HG02610 (cell line): ENCODE data around the gene TRIM14.
"Not testable (repeated sequence)": the region's sequence is repeated elsewhere in the genome, so short reads cannot be mapped to it uniquely, and the experiment has no call there.

ENCODE experiments used
- ATAC-seq: cut with Tn5 transposase; IDR thresholded peaks from one replicate; pipeline ENCODE4 v1.9.1; 2021; ENCODE audit warnings: mild to moderate bottlenecking, moderate library complexity; ENCODE audit not compliant: unreplicated experiment

The TRIM14 gene

DNA sequence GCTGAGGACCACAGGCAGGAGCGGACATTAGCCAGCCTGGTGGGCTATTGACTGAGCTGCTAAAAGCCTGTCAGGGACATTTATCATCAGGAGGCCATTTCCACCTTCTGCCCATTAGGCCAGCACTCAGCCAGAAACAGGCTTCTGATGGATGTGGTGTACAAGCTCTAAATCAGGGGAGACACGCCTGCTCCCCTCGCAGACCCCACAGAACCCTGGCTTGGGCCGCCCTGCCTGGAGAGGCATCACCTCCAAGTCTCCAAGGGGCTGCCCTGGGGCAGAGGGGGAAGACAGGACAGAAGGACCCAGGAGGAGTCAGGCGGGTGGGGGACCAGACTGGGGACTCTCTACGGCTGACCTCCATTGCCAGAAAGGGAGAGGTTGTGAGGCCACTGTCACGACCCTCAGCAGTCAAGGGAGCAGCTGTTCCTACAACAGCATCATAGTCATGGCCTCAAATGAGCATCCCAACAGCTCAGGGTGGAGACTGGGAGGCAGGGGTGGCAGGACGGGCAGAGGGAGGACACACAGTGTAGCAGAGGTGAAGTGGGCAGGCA, 24.0 kb upstream of the TRIM14 start:
- ATAC-seq: no peak

GRCh38 chr9:98142182-98142907, 23.3 kb upstream of the TRIM14 start:
- ATAC-seq: no peak

DNA sequence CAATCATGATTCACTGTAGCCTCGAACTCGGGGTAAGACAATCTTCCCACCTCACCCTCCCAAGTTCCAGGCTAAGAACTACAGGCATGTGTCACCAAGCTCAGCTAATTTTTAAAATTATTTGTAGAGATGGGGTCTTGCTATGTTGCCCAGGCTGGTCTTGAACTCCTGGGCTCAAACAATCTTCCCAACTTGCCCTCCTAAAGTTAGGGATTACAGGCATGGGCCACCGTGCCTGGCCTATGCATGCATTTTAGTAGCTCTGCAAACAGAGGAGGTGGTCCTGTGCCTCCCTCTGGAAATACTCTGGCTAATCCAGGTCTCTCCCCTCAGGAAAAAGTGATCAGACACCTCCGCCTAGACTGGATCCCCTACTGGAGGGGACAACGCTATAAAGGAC, 21.5 kb upstream of the TRIM14 start:
- ATAC-seq: no peak

GRCh38 chr9:98136489-98136888, 17.5 kb upstream of the TRIM14 start:
- ATAC-seq: no peak

- no peak for ATAC-seq
Measured at GRCh38 chr9:98135938-98136337, 16.9 kb upstream of the TRIM14 start.

- ATAC-seq: no peak
Measured at GRCh38 chr9:98135558-98135934, 16.5 kb upstream of the TRIM14 start.

DNA sequence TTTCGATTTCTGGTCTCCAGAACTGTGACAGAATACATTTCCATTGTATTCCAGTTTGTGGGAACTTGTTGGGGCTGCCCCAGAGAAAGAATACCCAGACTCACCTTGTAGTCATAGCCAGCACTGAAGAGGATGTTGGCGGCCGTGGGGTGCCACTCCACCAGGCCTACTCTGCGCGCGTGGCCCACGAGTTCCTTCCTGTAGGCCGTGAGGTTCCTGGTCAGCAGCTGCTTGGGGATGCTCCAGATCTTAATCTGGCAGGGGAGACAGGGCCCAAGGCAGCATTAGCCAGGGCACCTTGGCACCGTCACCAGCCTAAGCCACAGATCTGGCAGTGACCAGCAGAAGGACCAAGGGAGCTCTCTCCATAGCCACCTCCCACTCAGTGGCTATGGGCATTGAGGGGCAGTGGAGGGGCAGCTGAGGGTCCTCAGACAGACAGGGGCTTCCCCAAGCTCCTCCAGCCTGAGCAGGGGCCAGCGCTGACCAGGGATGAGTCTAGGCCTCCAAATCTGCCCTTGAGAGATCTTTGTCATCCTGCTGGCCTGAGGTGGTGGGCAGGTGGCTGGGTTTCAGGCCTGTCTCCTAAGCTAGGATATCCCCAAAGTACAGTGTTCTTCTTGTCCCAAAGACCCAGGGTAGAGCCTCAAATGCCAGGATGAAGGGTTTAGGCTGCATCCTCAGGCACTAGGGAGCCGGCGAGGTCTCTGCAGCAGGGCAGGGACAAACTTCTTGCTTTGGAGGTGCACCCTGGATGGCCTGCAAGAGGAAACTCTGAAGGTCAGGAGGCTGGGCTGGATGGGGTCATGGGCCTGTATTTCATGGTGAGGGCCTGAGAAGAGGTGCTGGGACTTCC, 15.9 kb upstream of the TRIM14 start:
- no peak for ATAC-seq

- no peak for ATAC-seq
Measured at GRCh38 chr9:98132806-98133631, 14.0 kb upstream of the TRIM14 start.

DNA sequence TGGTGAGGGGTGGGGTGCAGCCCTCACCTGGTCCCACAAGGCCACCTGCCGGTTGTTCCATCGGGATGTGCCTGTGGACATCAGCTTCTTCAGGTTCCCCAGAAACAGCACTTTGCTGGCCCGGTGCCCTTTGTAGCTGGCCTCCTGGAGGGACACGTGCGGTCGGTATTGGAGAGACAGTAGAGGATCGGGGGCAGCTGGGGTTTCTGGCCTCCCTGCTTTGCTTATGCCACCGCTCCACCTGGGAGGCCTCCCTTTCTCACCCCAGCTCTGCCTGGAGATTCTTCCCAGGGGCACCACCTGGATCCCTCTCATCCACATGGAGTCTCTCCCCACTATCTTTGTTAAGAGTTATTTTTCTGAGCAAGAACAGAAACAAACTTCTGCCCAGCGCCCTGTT, 13.1 kb upstream of the TRIM14 start:
- no peak for ATAC-seq

DNA sequence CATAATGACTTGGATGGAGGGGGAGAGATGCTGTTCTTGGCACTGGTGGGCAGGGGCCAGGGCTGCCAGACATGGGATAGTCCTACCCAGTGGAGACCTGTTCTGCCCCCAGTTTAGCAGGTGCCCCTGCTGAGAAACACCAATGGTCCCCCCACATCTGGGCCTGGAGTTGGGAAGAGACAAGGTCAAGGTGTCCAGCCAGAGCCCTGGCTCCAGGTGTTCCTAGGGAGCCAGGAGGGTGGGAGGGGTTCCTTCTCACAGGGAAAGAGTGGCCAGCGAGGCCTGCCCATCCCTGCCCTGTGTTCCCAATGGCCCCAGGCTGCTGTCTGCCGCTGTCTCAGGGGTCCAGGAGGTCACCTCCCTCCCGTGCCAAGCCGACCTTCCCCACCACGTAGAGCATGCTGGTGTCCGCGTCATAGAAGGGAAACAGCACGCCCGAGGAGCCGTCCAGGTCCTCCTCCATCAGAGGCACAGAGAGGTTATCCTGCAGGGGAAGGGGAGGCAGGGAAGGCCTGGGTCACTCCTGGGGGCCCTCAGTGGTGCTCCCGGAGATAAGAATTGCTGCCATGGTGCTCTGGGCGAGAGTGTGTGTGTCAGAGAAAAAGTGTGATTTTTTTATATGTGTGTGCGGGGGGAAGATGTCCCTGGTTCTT, 11.7 kb upstream of the TRIM14 start:
- ATAC-seq: no peak

- ATAC-seq: not testable (repeated sequence)
Measured at GRCh38 chr9:98130060-98130459, 11.0 kb upstream of the TRIM14 start.

DNA sequence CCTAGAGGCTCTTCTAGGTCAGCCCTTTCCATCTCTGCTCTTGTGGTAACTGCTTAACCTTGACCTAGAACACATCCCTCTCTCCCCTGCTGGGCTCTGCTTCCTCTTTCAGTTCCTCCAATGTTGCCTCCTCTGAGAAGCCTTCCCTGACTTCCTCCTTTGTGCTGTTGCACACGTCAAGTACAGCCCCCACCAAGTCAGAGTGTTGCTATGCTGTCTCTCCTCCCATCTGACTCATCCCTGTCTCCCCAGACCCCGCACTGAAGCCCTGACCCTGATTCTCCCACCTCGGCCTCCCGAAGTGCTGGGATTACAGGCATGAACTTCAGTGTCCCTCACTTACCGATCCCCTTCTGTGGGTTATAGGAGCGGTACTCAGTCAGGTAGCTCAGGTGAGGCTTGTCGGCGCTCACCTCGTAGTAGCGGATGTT, 10.4 kb upstream of the TRIM14 start:
- ATAC-seq: peak; percentile 70

DNA sequence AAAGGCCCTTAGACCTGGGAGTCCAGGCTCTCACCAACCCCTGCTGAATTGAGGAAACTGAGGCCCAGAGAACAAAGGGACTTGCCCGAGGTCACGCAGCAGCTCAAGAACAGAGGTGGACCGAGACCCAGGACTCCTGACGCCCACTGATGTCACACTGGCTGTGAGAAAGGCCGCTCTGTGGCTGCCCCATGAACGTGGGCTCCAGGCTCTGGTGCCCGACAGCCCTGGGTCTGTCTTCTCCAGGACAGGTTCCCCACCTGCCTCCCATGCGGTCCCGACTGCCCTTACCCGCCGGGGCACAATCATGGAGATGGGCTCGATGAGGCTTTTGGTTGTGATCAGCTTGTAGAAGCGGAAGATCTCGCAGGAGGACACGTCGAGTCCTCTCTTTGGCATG, 9.3 kb upstream of the TRIM14 start:
- ATAC-seq: no peak

GRCh38 chr9:98127226-98127625, 8.2 kb upstream of the TRIM14 start:
- no peak for ATAC-seq

DNA sequence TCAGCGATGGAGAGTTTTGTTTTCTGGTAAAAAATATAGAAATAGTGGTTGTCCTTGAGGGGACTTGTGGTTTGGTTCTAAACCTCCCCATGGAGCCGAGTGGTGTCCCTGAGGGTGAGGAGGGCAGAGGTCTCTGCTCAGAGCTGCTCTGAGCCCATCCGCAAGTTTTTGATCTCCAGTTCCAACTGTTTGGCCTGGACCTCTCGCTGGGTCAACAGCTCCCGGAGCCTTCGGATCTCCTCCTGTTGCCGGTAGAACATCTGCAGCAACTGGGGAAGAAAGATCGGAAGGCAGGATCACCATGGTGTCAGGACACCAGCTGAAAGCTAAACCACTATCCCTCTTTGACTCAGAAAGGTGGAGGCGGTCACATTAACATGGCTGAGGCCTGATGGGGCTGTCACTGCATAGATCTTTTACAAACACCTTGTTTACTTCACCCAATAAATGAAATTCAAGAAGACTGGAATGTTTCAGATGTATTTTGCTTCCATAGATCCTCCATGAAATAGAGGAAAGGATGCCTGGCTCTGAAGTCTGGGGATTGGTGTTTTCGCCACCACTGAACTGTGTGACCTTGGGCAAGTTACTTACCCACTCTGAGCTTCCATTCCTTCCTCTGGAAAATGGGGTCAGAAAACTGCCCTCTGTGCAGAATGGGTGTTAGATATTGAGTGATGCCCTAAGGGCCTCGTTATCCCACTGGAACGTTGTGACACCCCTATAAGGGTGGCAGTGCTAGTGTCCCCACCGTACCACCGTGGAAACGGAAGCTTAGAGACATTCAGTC, 5.8 kb upstream of the TRIM14 start:
- ATAC-seq: no peak

GRCh38 chr9:98124091-98124490, 5.1 kb upstream of the TRIM14 start:
- not testable (repeated sequence) for ATAC-seq

DNA sequence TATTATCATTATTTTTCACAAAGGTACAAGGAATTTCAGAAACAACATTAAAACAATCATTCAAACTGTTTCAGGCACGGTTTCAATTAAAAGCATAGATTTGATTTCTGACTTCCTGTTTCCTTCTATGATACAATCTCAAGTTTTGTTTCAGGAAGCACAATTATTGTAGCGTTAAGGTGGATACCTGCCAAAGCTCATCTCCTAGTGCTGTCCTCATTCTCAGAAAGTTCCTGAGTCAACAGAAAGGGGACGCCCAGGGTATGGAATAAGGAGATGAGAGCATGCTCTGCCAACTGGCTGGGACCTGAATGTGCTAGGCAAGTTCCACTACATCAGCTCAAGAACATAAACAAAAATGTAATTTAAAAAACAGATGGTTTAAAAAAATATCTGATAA, 2.0 kb upstream of the TRIM14 start:
- ATAC-seq: no peak

- no peak for ATAC-seq
Measured at GRCh38 chr9:98120476-98120875, 1.5 kb upstream of the TRIM14 start.

GRCh38 chr9:98117984-98118639, 910 bp downstream of the TRIM14 start:
- peak; percentile 41 for ATAC-seq
